Karpas-422 (cell line): ENCODE data around the gene CMKLR1. TPM values are rescaled to one million over a fixed set of nuclear protein-coding genes. Genes with fewer than 3 reads are reported as not detected.

Experiments used
- DNase-seq: peaks from one replicate; pipeline ENCODE4 v3.0.0-alpha.2; 2015
- H2AFZ ChIP-seq: fragments of 200-600 bp; sonication (generic); 2 replicates; pipeline ENCODE4 v1.6.1; 2014; ENCODE audit warnings: antibody characterized with exemption, low read length, mixed read lengths
- H3K27ac ChIP-seq: fragments of 200-600 bp; sonication (generic); 2 replicates; pipeline ENCODE4 v1.5.1; 2014; ENCODE audit warnings: mild to moderate bottlenecking, low read length, moderate library complexity
- H3K27me3 ChIP-seq: fragments of 200-600 bp; sonication (generic); 2 replicates; pipeline ENCODE4 v1.6.1; 2014; ENCODE audit warnings: low read length, mixed read lengths
- H3K36me3 ChIP-seq: fragments of 200-600 bp; sonication (generic); 2 replicates; pipeline ENCODE4 v1.6.1; 2014; ENCODE audit warnings: low read length, mixed read lengths; ENCODE audit not compliant: insufficient read depth
- H3K4me1 ChIP-seq: fragments of 200-600 bp; sonication (generic); 2 replicates; pipeline ENCODE4 v1.6.1; 2014; ENCODE audit warnings: mild to moderate bottlenecking, low read length, mixed read lengths
- H3K4me2 ChIP-seq: fragments of 200-600 bp; sonication (generic); 2 replicates; pipeline ENCODE4 v1.6.1; 2014; ENCODE audit warnings: low read length, low read depth, mild to moderate bottlenecking; ENCODE audit not compliant: poor library complexity, severe bottlenecking
- H3K4me3 ChIP-seq: fragments of 200-600 bp; sonication (generic); 2 replicates; pipeline ENCODE4 v1.5.1; 2014; ENCODE audit warnings: mild to moderate bottlenecking, antibody characterized with exemption, low read length, mixed read lengths
- H3K79me2 ChIP-seq: fragments of 200-600 bp; sonication (generic); 2 replicates; pipeline ENCODE4 v1.6.1; 2014; ENCODE audit warnings: mild to moderate bottlenecking, low read length, mixed read lengths
- H3K9ac ChIP-seq: fragments of 200-600 bp; sonication (generic); 2 replicates; pipeline ENCODE4 v1.6.0; 2014; ENCODE audit warnings: low read length
- H3K9me2 ChIP-seq: fragments of 200-600 bp; sonication (generic), shearing (Covaris generic); replicated peaks from 2 replicates; pipeline ENCODE4 v1.6.0; 2014; ENCODE audit warnings: mild to moderate bottlenecking, low read length, moderate library complexity; ENCODE audit not compliant: insufficient read depth
- H3K9me3 ChIP-seq: fragments of 300-700, 200-600 bp; sonication (generic); 2 replicates; pipeline ENCODE4 v1.6.1; 2014; ENCODE audit warnings: low read length, mixed read lengths
- H4K20me1 ChIP-seq: fragments of 200-600 bp; sonication (generic); 2 replicates; pipeline ENCODE4 v1.6.1; 2014; ENCODE audit warnings: mild to moderate bottlenecking, antibody characterized with exemption, low read length, low read depth; ENCODE audit not compliant: insufficient read depth
- total RNA-seq: library from RNA; depleted of rRNA; stranded (reverse); fragments of >200 nt; shearing (Covaris generic); gene quantifications from 2 replicates; pipeline ENCODE4 v1.2.3, GENCODE V29; 2014; ENCODE audit warnings: low replicate concordance

CMKLR1 gene
- total RNA-seq, 1 experiment from 2014 or later: not detected

DNA sequence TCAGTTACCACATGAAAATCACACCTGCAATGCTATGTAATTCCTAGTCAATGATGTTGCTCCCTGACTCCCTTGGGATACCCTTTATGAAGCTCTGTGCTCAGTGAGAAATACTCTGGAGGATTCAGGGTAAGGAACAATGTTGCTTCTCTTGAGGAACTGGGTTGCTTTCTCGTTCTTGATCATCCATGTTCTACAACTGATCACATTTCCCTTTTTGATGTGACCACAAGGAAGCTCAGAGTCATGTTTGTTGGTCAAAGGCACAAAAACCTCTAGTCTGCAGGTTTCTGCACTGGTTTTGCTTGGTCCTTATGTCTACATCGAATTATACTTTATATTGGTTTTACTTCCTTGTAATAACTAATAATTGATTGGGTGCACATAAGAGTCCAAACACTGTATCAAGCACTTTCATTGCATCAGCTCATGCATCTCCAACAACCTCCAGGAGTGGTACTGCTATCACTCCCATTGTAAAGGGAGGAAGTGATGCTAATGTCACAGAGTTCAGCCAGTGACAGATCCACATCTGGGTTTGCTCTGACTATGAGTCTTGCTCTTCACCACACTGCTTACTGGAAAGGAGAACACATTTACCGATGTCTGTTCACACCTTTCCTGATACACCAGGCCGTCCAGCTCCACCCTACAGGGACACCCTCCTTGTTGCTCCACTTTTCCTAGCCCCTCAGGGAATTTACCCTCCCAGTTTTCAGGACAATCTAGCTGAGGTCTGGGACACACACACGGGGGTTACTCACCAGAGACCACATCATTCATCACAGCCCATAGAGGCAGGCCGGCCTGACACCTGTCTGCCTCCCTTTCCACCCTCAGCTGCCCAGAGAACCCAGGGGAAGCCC lies 41.0 kb downstream of the CMKLR1 start:
- Histone ChIP-seq H3K27me3 (no peaks in the 10 kb centered on the region), H3K9me3 (no peaks in the 10 kb centered on the region), H3K36me3 (no peaks in the 10 kb centered on the region), H3K27ac (no peak overlapping the region), H4K20me1 (no peaks in the 10 kb centered on the region), H3K4me3 (no peak overlapping the region), H2AFZ (no peak overlapping the region), H3K4me2 (no peak overlapping the region), H3K9ac (no peak overlapping the region), H3K4me1 (no peaks in the 10 kb centered on the region), H3K9me2 (no peaks in the 10 kb centered on the region), H3K79me2 (no peaks in the 10 kb centered on the region)
- no peak for DNase-seq

DNA sequence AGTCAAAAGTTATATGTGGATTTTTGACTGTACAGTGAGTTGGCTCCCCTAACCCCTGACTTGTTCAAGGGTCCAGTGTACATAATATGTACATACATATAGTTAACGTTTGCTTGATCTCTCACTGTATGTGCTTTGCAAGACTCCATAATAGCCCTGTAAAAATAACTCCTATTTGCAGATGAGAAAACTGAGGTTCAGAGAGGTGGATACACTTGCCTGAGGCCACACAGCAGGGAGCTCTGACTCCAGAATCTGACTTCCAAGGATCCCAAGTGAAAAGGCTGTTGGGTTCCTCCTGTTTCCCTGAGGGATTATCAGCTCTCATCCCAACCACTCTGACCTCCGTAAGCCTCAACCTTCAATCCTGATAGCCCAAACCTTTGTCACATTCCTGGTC lies 41.7 kb downstream of the CMKLR1 start:
- no peaks in the 10 kb centered on the region for H3K9me2 ChIP-seq
- no peaks in the 10 kb centered on the region for H3K36me3 ChIP-seq
- H3K79me2 ChIP-seq: no peaks in the 10 kb centered on the region
- no peaks in the 10 kb centered on the region for H3K9me3 ChIP-seq
- no peak overlapping the region for H3K4me3 ChIP-seq
- H3K4me1 ChIP-seq: no peaks in the 10 kb centered on the region
- H3K4me2 ChIP-seq: no peak overlapping the region
- no peaks in the 10 kb centered on the region for H4K20me1 ChIP-seq
- DNase-seq: no peak
- H3K27ac ChIP-seq: no peak overlapping the region
- H2AFZ ChIP-seq: no peak overlapping the region
- H3K27me3 ChIP-seq: no peaks in the 10 kb centered on the region
- H3K9ac ChIP-seq: no peak overlapping the region

DNA sequence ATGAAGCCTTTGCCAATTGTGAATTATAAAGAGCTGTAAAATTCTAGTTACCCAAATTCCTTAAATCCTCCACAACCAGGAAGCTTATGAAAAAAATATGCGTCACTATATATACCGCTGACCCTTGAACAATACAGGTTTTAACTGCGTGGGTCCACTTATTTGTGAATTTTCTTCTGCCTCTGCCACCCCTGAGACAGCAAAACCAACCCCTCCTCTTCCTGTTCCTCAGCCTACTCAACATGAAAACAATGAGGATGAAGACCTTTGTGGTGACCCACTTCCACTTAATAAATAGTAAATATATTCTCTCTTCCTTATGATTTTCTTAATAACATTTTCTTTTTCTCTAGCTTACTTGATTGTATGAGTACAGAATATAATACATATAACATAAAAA lies 42.2 kb downstream of the CMKLR1 start:
- Histone ChIP-seq H3K4me2 (no peak overlapping the region), H3K9ac (no peak overlapping the region), H3K9me3 (no peaks in the 10 kb centered on the region), H3K4me1 (no peaks in the 10 kb centered on the region), H3K4me3 (no peak overlapping the region), H4K20me1 (no peaks in the 10 kb centered on the region), H3K36me3 (no peaks in the 10 kb centered on the region), H3K27ac (no peak overlapping the region), H3K79me2 (no peaks in the 10 kb centered on the region), H2AFZ (no peak overlapping the region), H3K27me3 (no peaks in the 10 kb centered on the region), H3K9me2 (no peaks in the 10 kb centered on the region)
- DNase-seq: no peak

DNA sequence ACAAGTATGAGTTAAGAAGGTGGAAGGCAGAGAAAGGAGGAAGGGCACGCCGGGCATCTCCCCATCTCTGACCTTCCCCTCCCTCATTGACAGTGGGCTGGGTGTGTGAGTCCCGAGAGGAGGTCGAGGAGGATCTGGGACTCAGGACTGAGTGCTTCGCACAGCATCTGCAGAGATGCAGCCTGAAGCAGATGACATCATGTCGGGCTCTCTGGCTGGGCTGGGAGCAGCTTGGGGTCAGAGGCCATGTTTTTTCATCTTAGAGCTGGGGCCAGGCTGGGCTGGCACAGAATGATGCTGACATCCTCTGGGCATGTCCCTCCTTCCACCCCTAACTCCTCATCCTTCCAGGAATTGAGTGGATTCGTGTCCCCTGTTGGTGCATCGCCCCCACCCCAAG lies 43.5 kb downstream of the CMKLR1 start:
- Histone ChIP-seq H3K79me2 (no peaks in the 10 kb centered on the region), H2AFZ (no peak overlapping the region), H3K4me2 (no peak overlapping the region), H3K4me1 (no peaks in the 10 kb centered on the region), H3K9me2 (no peaks in the 10 kb centered on the region), H4K20me1 (no peaks in the 10 kb centered on the region), H3K27me3 (no peaks in the 10 kb centered on the region), H3K36me3 (no peaks in the 10 kb centered on the region), H3K9ac (no peak overlapping the region), H3K9me3 (no peaks in the 10 kb centered on the region), H3K4me3 (no peak overlapping the region), H3K27ac (no peak overlapping the region)
- DNase-seq: no peak

DNA sequence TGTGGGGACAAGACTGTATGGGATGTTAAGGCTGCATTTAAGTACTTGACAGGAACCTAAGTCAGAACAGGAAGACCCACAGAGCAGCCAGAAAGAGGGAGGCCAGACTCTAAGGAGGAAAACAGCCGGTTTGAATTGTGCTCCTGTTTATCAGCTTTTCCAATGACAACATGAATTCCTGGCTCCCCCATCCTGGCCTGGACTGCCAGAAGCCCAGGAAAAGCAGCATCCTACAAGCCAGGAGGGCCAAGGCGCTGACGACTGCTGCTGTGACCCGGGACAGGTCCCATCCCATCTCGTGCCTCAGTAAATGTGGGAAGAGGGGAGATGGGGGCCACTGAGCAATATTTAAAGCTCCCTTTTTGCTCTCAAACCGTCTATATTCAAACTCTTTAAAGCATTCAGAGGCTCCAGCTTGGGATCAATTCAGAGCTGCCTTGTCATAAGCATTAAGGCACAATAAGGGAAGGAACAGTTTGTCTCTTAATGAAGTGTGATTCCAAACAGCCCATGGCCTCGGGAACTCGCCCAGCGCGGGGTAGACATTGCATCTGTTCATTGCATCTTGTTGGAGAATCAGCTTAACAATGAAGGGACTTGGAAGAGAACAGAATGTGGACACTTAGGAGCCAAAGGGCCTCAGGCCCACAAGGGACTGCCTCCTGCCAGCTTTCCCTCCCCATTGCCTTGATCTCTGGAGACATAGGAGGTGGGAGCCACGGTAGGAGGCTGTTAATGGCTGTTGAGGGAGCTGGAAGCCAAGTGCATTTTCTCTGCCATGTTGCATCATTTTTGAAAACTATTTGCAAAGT lies 49.6 kb downstream of the CMKLR1 start:
- H3K4me2 ChIP-seq: no peak overlapping the region
- H3K9me3 ChIP-seq: no peaks in the 10 kb centered on the region
- H3K9ac ChIP-seq: no peak overlapping the region
- H3K36me3 ChIP-seq: no peaks in the 10 kb centered on the region
- no peaks in the 10 kb centered on the region for H4K20me1 ChIP-seq
- H3K27ac ChIP-seq: no peak overlapping the region
- H2AFZ ChIP-seq: no peak overlapping the region
- DNase-seq: no peak
- H3K4me3 ChIP-seq: no peak overlapping the region
- H3K9me2 ChIP-seq: no peaks in the 10 kb centered on the region
- no peaks in the 10 kb centered on the region for H3K27me3 ChIP-seq
- H3K79me2 ChIP-seq: no peaks in the 10 kb centered on the region
- H3K4me1 ChIP-seq: no peaks in the 10 kb centered on the region

DNA sequence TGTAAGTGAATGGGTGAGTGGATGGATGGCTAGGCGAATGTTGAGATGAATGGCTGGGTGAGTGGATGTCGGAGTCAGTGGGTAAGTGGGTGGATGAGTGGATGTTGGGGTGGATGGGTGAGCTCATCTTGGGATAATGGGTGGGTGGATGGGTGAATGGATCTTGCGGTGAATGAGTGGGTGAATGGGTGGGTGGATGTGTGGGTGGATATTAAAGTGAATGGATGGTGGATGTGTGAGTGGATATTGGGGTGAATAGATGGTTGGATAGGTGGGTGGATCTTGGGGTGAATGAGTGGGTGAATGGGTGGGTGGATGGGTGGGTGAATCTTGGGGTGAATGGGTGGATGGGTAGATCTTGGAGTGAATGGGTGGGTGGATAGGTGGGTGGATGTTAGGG lies 51.9 kb downstream of the CMKLR1 start:
- Histone ChIP-seq H3K4me2 (no peak overlapping the region), H3K4me3 (no peak overlapping the region), H2AFZ (no peak overlapping the region), H3K79me2 (no peaks in the 10 kb centered on the region), H3K9me2 (no peaks in the 10 kb centered on the region), H3K36me3 (no peaks in the 10 kb centered on the region), H3K9ac (no peak overlapping the region), H4K20me1 (no peaks in the 10 kb centered on the region), H3K27ac (no peak overlapping the region), H3K27me3 (no peaks in the 10 kb centered on the region), H3K9me3 (no peaks in the 10 kb centered on the region), H3K4me1 (no peaks in the 10 kb centered on the region)
- DNase-seq: no peak

DNA sequence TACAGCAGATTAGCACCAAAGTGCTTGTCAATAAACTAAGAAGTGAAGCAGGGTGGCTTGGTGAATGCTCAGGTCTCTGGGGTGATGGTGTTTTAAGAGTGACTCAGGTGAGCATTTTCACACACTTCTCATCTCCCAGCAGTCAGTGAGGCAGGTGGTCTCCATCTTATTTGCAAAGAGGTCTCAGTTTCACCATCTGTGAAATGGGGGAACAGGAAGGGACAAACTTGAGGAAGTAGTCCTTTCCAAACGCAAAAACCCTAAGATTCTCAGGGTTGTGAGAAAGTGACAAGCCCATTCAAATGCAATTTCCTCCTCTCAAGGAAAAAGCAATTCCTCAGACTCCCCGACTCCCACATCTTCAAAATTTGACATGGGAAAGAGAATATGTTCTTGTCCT lies 54.1 kb downstream of the CMKLR1 start:
- no peak overlapping the region for H3K4me2 ChIP-seq
- no peak overlapping the region for H3K4me3 ChIP-seq
- H3K27me3 ChIP-seq: no peaks in the 10 kb centered on the region

DNA sequence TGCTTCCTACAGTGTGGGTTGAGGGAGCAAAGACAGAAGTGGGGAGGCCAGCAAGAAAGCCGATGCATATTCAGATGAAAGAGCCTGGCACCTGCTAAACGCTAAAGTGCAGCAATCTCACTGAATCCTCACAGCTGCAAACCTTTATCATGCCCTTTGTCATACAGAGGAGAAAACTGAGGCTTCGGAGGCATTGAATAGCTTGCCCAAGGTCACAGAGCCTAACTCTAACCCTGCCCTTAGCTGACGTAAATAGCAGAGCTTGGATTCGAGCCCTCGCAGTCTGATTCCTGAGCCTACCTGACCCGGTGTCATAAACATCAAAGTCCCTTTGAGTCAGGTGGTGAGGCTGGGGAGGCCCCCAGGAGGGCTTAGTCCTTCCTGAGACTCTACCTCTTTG lies 54.9 kb downstream of the CMKLR1 start:
- no peak for DNase-seq
- Histone ChIP-seq H3K4me1 (no peaks in the 10 kb centered on the region), H3K36me3 (no peaks in the 10 kb centered on the region), H3K27ac (no peak overlapping the region), H3K27me3 (no peaks in the 10 kb centered on the region), H2AFZ (no peak overlapping the region), H3K79me2 (no peaks in the 10 kb centered on the region), H3K9me3 (no peaks in the 10 kb centered on the region), H3K9me2 (no peaks in the 10 kb centered on the region), H3K9ac (no peak overlapping the region), H3K4me3 (no peak overlapping the region), H4K20me1 (no peaks in the 10 kb centered on the region), H3K4me2 (no peak overlapping the region)

More for the DNA sequence above, 54.1 kb downstream of the CMKLR1 start:
- no peak for DNase-seq
- Histone ChIP-seq H3K4me1 (no peaks in the 10 kb centered on the region), H2AFZ (no peak overlapping the region), H3K9ac (no peak overlapping the region), H3K79me2 (no peaks in the 10 kb centered on the region), H3K9me3 (no peaks in the 10 kb centered on the region), H4K20me1 (no peaks in the 10 kb centered on the region), H3K9me2 (no peaks in the 10 kb centered on the region), H3K27ac (no peak overlapping the region), H3K36me3 (no peaks in the 10 kb centered on the region)
